H54 (cell line): ENCODE measurements around the gene RUFY2.

Experiments used
- DNase-seq: peaks from one replicate; pipeline ENCODE4 v3.0.0; 2011; ENCODE audit warnings: low spot score, mixed read lengths; ENCODE audit not compliant: insufficient read length
- FAIRE-seq: peaks from 3 replicates; lab custom pipeline; 2011; peaks lifted over from hg19 to GRCh38; lab: Jason Lieb, UNC
- POLR2A ChIP-seq: IDR thresholded peaks from 2 replicates; pipeline ENCODE4 v1.6.1; 2011; ENCODE audit warnings: low read depth, mild to moderate bottlenecking, low read length

Gene RUFY2

GRCh38 chr10:68346774-68347173 is 60.3 kb downstream of the RUFY2 start:
- TF ChIP-seq POLR2A: no peak
- FAIRE-seq: peak; percentile 15
- DNase-seq: no peak

- DNase-seq (no peak), FAIRE-seq (peak; percentile 83)
- TF ChIP-seq POLR2A: no peak
These were observed 61.5 kb downstream of the RUFY2 start for GRCh38 chr10:68345621-68346020.

- TF ChIP-seq POLR2A: no peak
- FAIRE-seq: peak; percentile 96
- no peak for DNase-seq
These were observed 64.1 kb downstream of the RUFY2 start for GRCh38 chr10:68342909-68343516.

GRCh38 chr10:68340358-68341080 is 66.6 kb downstream of the RUFY2 start:
- FAIRE-seq: peak; percentile 87
- DNase-seq: no peak
- TF ChIP-seq POLR2A: no peak

- DNase-seq: no peak
- peak; percentile 75 for FAIRE-seq
- no peak for TF ChIP-seq POLR2A
These were observed 70.2 kb downstream of the RUFY2 start for GRCh38 chr10:68336754-68337351.

- no peak for TF ChIP-seq POLR2A
- FAIRE-seq: no peak
These were observed 72.2 kb downstream of the RUFY2 start for GRCh38 chr10:68334672-68335467.

GRCh38 chr10:68333440-68334431 is 73.3 kb downstream of the RUFY2 start:
- no peak for FAIRE-seq

More at GRCh38 chr10:68334672-68335467, 72.2 kb downstream of the RUFY2 start:
- no peak for DNase-seq

GRCh38 chr10:68333058-68333395 is 74.0 kb downstream of the RUFY2 start:
- DNase-seq: no peak
- FAIRE-seq: peak; percentile 20
- TF ChIP-seq POLR2A: no peak

More at GRCh38 chr10:68333440-68334431, 73.3 kb downstream of the RUFY2 start:
- no peak for TF ChIP-seq POLR2A
- DNase-seq: no peak

GRCh38 chr10:68332259-68333057 is 74.6 kb downstream of the RUFY2 start, which contains the start of gene PBLD:
TSS of gene PBLD (minus strand) at chr10:68332928. CDS start at chr10:68306844, 26,084 bp downstream.
- peak; percentile 72 for TF ChIP-seq POLR2A
- DNase-seq (peak; percentile 28), FAIRE-seq (peak; percentile 66)

GRCh38 chr10:68331455-68332258 is 75.4 kb downstream of the RUFY2 start, which contains the start of gene HNRNPH3:
TSS of gene HNRNPH3 (plus strand) at chr10:68332064. CDS start at chr10:68337222, 5,158 bp downstream.
- TF ChIP-seq POLR2A: peak; percentile 96
- peak; percentile 95 for DNase-seq
- peak; percentile 96 for FAIRE-seq
